ENCODE data around the gene MED20.
A peak's percentile ranks its signal among the peaks of the same experiment; 100 is the strongest.

MED20 gene

DNA sequence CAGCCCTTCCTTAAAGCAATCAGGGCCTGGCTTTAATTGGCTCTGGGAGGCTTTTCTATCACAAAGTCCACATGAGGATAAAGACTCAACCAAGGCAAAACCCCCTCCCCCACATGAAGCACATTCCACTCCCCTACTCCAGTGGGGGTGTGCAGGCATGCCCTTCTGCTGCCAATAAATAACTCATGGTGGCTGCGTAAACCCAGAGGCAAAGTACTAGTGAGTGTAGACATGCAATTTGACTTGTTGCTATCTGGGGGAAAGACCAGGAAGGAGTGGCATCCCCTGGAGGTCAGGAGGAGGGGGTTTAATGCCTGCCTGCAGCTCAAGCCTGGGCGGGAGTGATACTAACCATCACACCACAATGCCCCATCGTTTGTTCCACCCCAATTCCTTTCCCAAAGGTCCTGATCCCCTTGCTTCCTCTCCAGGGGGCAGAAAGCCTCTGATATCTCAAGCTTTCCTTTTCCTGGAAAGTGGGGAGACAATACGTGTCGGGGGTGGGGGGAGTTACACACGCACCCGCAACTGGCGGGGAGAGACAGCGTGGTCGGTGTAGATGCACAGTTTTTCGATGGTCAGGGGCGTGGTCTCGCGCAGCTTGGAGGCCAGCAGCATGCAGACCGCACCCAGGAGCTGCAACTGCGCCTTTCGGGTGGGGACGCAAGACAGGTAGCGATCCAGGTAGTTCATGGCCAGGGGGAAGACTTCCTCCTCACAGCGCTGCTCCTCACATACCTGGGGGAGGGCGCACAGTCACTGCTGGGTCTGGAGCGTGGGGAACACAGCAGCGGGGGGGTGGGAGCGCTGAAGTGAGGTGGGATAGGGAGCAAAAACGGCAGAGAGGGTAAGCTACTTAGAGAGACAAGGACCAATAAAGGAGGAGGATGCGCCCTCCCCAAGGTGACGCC, 19.2 kb upstream of the MED20 start:
- Histone ChIP-seq H3K27ac (ENCODE audit: low read depth, low read length) (no peak overlapping the region; the same call in 1 of the 2 replicates), H3K4me3 (ENCODE audit: low read length) (peak overlapping the region; percentile 73), H3K36me3 (ENCODE audit: insufficient read depth, low read length) (peaks cover 7% of the 10 kb centered on the region; the same call in 1 of the 2 replicates), H3K27me3 (ENCODE audit: insufficient read depth, low read length) (peaks cover 9% of the 10 kb centered on the region; the same call in 1 of the 2 replicates), H3K4me1 (ENCODE audit: insufficient read depth, low read length) (peaks cover 26% of the 10 kb centered on the region), H3K9ac (ENCODE audit: low read depth, low read length) (peak overlapping the region; percentile 32; the same call in 1 of the 2 replicates), H3K9me3 (ENCODE audit: insufficient read depth, low read depth, low read length) (no peaks in the 10 kb centered on the region)
- 5% methylated on average over 27 of the region's 27 CpGs for WGBS

DNA sequence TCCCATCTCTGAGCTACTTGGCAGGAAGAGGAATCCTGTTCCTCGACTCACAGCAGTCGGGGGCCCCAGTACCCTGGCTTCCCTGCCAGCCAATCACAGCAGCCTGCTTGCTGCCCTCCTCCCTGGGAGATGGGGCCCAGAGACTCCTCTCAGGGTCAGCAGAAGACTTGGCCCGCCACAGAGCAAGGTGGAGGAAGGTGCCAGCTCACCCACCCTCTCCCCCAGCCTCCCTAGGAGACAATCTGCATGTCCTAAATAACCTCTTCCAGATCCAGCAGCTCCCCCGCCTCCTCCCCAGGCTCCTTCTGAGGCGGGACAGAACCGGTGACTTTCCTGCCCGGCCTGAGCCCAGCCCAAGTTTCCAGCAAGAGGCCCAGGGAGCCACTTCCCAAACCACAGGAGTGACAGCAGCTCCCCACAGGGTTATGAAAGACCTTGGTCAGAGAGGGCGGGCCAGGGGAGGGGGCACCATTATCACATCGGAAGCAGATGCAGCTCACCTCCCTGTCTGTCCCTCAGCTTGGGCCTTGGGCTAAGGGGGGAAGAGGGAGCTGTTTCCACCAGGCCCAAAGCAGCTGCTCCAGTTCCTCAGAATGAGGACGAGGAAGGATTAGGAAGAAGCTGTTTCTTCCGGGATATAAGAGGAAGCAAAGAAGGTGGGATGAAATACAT, 18.4 kb upstream of the MED20 start:
- no peak overlapping the region for H3K9ac ChIP-seq (ENCODE audit: low read depth, low read length)
- peaks cover 9% of the 10 kb centered on the region; the same call in 1 of the 2 replicates for H3K27me3 ChIP-seq (ENCODE audit: insufficient read depth, low read length)
- no peaks in the 10 kb centered on the region for H3K9me3 ChIP-seq (ENCODE audit: insufficient read depth, low read depth, low read length)
- H3K27ac ChIP-seq (ENCODE audit: low read depth, low read length), result no peak overlapping the region; the same call in 1 of the 2 replicates
- peak overlapping the region; percentile 73 for H3K4me3 ChIP-seq (ENCODE audit: low read length)
- H3K4me1 ChIP-seq (ENCODE audit: insufficient read depth, low read length), result peaks cover 26% of the 10 kb centered on the region
- WGBS, result 10% methylated on average over 11 of the region's 11 CpGs
- H3K36me3 ChIP-seq (ENCODE audit: insufficient read depth, low read length), result peaks cover 15% of the 10 kb centered on the region

DNA sequence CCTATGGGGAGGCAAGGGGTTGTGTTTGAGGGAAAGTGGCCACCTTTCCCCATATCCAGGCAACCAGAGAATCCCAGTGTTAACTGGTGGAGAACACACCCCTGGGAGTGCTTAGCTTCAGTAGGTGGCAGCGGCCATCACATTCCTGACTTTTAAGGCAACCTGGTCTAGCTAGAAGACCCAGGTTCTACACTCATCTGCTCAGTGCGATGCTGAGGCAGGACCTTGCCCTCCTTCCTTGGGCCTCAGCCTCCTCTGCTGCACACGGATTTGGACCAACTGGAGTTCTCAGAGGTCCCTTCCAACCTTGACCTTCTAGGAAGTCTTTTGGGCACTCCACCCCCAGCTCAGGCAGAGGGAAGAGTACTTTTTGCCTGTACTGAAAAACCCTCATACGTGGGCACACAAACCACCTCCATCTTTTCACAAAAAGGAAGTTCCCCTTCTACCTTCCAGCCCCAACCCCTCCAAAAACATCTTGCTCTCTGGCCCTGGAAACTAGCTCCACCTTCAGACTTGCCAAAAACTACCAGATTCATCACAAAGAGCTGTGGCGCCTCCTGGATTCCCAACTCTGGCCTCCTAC, 17.7 kb upstream of the MED20 start:
- Histone ChIP-seq H3K4me3 (ENCODE audit: low read length) (peak overlapping the region; percentile 73; the same call in 1 of the 2 replicates), H3K4me1 (ENCODE audit: insufficient read depth, low read length) (peaks cover 26% of the 10 kb centered on the region), H3K36me3 (ENCODE audit: insufficient read depth, low read length) (peaks cover 21% of the 10 kb centered on the region), H3K9ac (ENCODE audit: low read depth, low read length) (no peak overlapping the region), H3K27me3 (ENCODE audit: insufficient read depth, low read length) (peaks cover 9% of the 10 kb centered on the region; the same call in 1 of the 2 replicates), H3K27ac (ENCODE audit: low read depth, low read length) (0 out of 2 replicates have a peak overlapping the region, but pooled peaks have one; percentile 11), H3K9me3 (ENCODE audit: insufficient read depth, low read depth, low read length) (no peaks in the 10 kb centered on the region)
- 64% methylated on average over 5 of the region's 5 CpGs for WGBS

DNA sequence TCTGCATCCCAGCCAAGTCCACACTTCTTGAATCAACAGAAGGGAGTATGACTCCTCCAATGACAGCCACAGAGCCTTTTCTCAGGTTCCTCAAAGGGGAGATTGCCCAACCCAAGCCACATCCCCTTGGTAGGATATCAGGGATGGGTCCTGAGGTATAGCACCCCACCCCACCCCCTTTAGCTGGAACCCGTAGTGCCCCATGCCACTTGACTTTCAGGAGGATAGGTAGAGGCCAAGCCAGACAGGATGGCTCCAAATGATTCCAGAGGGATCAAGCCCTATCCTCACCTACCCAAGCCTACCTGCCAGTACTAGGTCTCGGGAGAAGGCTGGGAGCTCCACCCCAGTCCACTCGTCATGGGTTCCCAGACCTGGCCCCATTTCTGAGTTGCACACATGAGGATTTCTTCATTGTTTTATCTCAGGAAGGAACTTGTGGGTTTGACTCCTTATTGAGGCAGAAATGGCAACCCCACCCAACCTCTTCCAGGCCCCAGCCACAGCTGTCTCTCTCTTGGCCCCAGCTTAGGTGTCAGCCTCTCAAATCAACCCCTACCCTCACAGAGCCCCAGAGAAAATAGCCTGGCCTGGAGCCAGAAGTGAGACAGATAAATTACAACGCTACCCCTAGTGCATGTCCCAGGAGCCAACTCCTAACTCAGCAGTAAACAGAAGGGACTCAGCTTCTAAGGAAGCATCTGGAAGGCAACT, 17.1 kb upstream of the MED20 start:
- Histone ChIP-seq H3K27ac (ENCODE audit: low read depth, low read length) (no peak overlapping the region), H3K4me1 (ENCODE audit: insufficient read depth, low read length) (peaks cover 26% of the 10 kb centered on the region), H3K27me3 (ENCODE audit: insufficient read depth, low read length) (peaks cover 9% of the 10 kb centered on the region; the same call in 1 of the 2 replicates), H3K4me3 (ENCODE audit: low read length) (no peak overlapping the region), H3K9ac (ENCODE audit: low read depth, low read length) (no peak overlapping the region), H3K9me3 (ENCODE audit: insufficient read depth, low read depth, low read length) (no peaks in the 10 kb centered on the region), H3K36me3 (ENCODE audit: insufficient read depth, low read length) (peaks cover 28% of the 10 kb centered on the region)
- WGBS, result 81% methylated on average over 4 of the region's 4 CpGs

DNA sequence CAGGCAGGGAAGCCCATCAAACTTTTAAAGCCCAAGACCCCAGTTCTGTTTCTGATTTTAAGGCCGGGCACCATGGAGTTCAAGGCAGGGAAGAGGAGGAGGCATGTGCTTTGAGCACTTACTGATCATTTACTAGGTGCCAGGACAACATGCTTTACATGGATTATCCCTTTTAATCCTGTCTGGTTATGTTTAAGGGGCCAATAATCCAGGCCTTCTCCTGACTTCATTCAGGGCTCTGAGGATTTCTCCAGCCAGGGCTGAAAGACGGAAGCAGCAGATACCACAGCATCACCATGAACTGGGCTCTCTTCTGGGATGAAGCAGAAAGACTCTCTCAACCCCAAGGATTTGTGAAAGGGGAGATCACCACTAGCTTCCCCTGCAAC, 16.5 kb upstream of the MED20 start:
- Histone ChIP-seq H3K9ac (ENCODE audit: low read depth, low read length) (no peak overlapping the region), H3K9me3 (ENCODE audit: insufficient read depth, low read depth, low read length) (no peaks in the 10 kb centered on the region), H3K4me1 (ENCODE audit: insufficient read depth, low read length) (peaks cover 26% of the 10 kb centered on the region), H3K27me3 (ENCODE audit: insufficient read depth, low read length) (peaks cover 9% of the 10 kb centered on the region; the same call in 1 of the 2 replicates), H3K36me3 (ENCODE audit: insufficient read depth, low read length) (peaks cover 34% of the 10 kb centered on the region), H3K27ac (ENCODE audit: low read depth, low read length) (no peak overlapping the region), H3K4me3 (ENCODE audit: low read length) (no peak overlapping the region)
- 62% methylated on average over 2 of the region's 2 CpGs for WGBS

DNA sequence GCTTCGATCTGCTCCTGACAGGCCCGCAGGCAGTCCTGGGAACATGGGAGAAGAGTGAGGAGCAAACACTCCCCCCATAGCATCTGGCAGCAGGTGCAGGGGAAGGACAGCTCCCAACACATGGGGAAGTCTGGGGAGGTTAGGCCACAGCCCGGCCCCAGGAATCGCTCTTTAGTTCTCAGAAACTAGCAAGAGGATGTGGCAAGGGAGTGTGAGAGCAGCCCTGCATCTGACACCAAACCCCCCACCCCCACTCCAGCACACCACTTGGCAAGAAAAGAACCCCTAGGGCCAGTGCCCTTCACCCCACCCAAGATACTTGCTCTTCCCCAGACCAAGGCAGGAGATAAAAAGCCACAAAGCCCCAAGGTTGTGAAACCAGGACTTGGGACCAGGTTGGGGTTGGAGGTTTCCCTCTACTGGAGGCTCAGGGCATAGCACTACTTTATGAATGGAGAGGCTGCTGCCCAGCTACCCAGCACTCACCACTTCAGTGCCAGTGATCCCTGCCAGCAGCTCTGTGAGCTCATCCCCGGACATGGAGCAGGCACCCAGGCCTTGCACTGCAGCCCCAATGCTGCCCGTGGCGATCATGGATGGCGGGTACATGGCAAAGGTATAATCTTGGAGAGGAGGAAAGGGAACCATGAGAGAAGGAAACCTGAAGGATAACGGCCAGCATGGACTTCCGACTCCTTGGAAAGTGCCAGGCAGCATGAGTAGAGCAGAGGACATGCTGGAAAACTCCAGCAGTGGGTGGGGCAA, 15.3 kb upstream of the MED20 start:
- H3K4me3 ChIP-seq (ENCODE audit: low read length), result no peak overlapping the region
- H3K27me3 ChIP-seq (ENCODE audit: insufficient read depth, low read length), result peaks cover 9% of the 10 kb centered on the region; the same call in 1 of the 2 replicates
- no peaks in the 10 kb centered on the region for H3K9me3 ChIP-seq (ENCODE audit: insufficient read depth, low read depth, low read length)
- no peak overlapping the region for H3K9ac ChIP-seq (ENCODE audit: low read depth, low read length)
- WGBS, result 78% methylated on average over 10 of the region's 10 CpGs
- peaks cover 20% of the 10 kb centered on the region for H3K4me1 ChIP-seq (ENCODE audit: insufficient read depth, low read length)
- H3K27ac ChIP-seq (ENCODE audit: low read depth, low read length), result peak overlapping the region; percentile 31; the same call in 1 of the 2 replicates
- H3K36me3 ChIP-seq (ENCODE audit: insufficient read depth, low read length), result peaks cover 46% of the 10 kb centered on the region

DNA sequence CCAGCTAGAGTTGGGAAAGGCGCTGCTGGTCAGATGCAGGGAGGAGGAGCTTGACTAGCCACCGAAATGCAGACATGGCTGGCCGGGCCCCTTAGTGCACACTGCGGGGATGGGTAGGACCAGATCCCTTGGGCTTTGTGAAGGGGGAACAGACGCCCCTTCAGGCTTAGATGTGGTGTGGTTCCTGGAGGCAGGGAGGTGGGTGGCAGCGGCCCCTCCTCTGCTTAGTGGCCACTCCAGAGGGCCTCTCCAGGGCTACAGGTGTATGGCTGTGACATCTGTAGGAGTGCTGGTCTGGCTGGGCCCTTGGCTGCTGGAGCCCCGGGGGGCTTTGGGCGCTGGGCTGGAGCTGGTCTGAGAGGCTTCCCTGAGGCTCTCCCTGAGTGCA, 14.7 kb upstream of the MED20 start:
- peak overlapping the region; percentile 31; the same call in 1 of the 2 replicates for H3K27ac ChIP-seq (ENCODE audit: low read depth, low read length)
- H3K4me1 ChIP-seq (ENCODE audit: insufficient read depth, low read length), result peaks cover 20% of the 10 kb centered on the region
- no peak overlapping the region for H3K4me3 ChIP-seq (ENCODE audit: low read length)
- peaks cover 8% of the 10 kb centered on the region; the same call in 1 of the 2 replicates for H3K27me3 ChIP-seq (ENCODE audit: insufficient read depth, low read length)
- 85% methylated on average over 8 of the region's 8 CpGs for WGBS
- no peaks in the 10 kb centered on the region for H3K9me3 ChIP-seq (ENCODE audit: insufficient read depth, low read depth, low read length)
- no peak overlapping the region for H3K9ac ChIP-seq (ENCODE audit: low read depth, low read length)
- peaks cover 51% of the 10 kb centered on the region for H3K36me3 ChIP-seq (ENCODE audit: insufficient read depth, low read length)

DNA sequence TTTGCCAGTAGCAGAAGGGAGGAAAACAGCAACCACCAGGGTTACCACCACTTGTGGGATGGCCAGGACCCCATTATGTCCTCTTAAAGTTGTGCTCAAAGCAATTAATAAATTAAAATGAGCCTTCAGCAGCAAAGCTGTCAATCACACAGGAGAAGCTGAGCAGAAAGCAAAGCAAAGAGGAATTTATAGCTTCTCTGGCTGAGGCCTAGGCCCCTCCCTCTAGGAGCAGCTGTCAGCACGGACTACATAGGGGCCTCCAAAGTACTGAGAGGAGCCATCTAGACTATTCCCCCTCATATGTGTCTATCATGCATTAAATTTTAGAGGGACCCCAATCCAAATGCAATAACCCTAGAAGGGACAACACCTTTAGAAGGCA, 14.2 kb upstream of the MED20 start:
- 50% methylated on average over 1 of the region's 1 CpG for WGBS
- Histone ChIP-seq H3K27me3 (ENCODE audit: insufficient read depth, low read length) (peaks cover 3% of the 10 kb centered on the region; the same call in 1 of the 2 replicates), H3K36me3 (ENCODE audit: insufficient read depth, low read length) (peaks cover 56% of the 10 kb centered on the region), H3K9me3 (ENCODE audit: insufficient read depth, low read depth, low read length) (no peaks in the 10 kb centered on the region), H3K4me3 (ENCODE audit: low read length) (no peak overlapping the region), H3K4me1 (ENCODE audit: insufficient read depth, low read length) (peaks cover 20% of the 10 kb centered on the region), H3K27ac (ENCODE audit: low read depth, low read length) (no peak overlapping the region), H3K9ac (ENCODE audit: low read depth, low read length) (no peak overlapping the region)

DNA sequence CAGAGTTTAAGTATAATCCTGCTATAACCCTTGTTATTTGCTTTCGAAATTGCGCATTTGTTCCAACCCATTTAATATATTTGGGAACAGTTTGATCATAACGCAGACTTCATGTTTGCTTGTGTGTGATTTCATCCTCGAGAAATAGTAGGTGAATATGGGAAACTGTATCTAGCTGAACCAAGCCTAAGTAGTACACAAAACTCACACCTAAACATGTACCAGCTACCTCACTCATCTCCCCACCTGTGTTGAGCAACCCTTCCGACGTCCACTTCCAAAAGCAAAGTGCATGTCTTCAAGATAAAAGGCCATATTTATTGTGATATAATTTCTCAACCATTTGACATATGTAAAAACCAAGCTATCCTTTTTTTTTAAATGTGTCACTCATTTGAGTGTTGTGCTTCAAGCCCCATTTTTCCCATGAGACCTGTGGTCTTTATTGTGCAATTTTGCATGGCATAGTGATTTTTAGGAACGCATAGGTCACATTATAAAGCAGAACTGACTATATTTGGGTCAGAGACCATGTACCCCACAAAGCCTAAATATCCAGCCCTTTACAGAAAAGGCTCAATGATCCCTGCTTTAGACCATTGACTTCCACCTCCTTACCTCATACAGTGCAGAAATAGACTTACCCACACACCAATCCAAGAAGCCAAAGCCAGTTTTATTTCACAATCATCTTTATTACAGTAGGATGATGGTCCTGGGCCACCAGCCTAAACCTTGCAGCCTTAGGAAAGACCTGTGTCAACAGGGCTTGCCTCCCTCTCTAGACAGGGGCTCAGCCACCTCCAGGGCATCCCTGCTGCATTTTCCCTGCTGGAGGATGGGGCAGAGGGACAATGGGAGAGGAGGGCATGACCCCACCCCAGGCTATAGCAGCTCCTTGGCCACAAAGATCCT, 13.6 kb upstream of the MED20 start:
- H3K9me3 ChIP-seq (ENCODE audit: insufficient read depth, low read depth, low read length), result no peaks in the 10 kb centered on the region
- no peaks in the 10 kb centered on the region for H3K27me3 ChIP-seq (ENCODE audit: insufficient read depth, low read length)
- WGBS, result 97% methylated on average over 7 of the region's 7 CpGs
- H3K36me3 ChIP-seq (ENCODE audit: insufficient read depth, low read length), result peaks cover 63% of the 10 kb centered on the region
- H3K27ac ChIP-seq (ENCODE audit: low read depth, low read length), result no peak overlapping the region
- H3K4me3 ChIP-seq (ENCODE audit: low read length), result no peak overlapping the region
- peaks cover 13% of the 10 kb centered on the region for H3K4me1 ChIP-seq (ENCODE audit: insufficient read depth, low read length)
- H3K9ac ChIP-seq (ENCODE audit: low read depth, low read length), result no peak overlapping the region
